NK-92 treated with Interleukin-12 subunit alpha and Interleukin-12 subunit beta, amount 100 ng/mL, for 24 hours (cell line): Measurements from ENCODE around the gene PLCL1.

Source experiments
- DNase-seq: peaks from one replicate; lab custom pipeline; 2025; lab: John Stamatoyannopoulos, UW

The PLCL1 gene

DNA sequence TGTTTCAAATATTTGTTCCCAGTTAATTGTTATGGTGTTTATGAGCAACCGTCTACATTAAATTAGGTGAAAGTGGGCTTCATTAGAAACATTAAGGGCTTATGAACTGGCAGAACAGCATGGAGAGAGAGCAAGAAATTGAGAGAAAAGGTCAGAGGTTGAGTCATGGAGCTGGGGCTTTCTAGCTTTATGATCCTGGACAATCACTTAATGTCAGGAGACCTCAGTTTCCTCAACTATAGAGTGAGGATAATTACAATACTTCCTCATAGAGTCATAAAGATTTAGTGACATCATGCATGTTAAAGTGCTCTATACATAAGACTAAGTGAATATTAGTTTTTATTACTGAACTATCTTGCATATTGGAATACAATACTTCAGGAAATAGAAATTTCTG lies 83.9 kb downstream of the PLCL1 start:
- DNase-seq = no peak

DNA sequence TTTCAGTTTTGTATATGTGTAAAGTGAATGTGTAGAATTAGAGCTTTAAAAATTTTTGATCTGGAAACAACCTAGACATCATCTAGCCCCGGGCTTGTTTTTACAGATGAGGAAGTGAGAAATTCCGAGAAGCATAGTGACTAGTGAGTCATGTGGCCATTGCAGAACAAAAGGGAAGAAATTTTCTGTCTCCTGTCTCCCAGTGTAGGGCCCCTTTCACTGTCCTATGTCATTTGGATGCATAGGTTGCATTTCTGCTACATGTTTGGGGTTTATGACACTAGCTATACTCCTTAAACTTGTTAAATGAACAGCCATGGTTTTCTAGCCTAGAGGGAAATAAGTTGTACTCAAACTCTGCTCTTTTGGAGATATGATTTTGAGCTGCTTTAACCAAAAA lies 84.6 kb downstream of the PLCL1 start:
- no peak for DNase-seq

DNA sequence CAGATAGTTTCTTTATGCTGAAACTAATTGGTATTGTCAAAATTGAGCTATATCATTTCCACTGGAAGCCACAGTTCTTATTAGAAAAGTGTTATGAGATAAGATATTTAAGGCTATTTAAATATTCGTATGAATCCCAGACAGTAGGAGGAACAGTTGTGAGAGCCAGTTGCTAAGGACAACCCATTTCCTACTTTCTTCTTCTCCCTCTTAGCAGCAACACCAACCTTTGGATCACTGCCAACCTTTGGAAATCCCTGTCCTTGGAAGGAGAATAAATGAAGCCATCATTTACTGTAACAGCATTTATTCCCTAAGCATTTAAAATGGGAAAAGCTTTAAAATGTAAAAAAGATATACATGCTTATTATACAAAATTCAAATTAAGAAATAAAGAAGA lies 85.8 kb downstream of the PLCL1 start:
- DNase-seq = no peak

DNA sequence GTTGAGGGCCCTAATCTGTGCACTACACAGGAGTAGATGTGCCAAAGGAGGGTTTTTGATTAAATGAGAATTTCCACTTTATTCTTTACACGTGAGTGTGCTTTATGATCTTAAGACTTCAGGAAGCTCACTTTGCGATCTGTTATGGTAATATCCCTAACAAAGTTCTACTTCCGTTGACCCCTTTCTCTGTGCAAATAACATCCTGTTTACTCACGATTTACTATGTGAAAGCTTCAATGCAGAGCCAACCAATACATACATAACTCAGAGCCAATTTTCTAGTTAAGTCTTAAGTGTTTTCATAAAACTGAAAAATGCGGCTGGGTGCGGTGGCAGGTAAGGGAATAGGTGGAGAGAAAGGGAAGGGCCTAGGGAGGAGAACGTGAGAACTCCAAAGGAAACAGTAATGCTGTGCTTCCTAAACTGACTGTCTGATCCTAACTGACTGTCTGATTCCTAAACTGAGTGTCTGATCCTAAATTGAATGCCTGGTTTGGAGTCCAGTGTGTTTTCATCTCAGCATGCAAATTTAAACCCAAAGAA lies 87.6 kb downstream of the PLCL1 start:
- no peak for DNase-seq

DNA sequence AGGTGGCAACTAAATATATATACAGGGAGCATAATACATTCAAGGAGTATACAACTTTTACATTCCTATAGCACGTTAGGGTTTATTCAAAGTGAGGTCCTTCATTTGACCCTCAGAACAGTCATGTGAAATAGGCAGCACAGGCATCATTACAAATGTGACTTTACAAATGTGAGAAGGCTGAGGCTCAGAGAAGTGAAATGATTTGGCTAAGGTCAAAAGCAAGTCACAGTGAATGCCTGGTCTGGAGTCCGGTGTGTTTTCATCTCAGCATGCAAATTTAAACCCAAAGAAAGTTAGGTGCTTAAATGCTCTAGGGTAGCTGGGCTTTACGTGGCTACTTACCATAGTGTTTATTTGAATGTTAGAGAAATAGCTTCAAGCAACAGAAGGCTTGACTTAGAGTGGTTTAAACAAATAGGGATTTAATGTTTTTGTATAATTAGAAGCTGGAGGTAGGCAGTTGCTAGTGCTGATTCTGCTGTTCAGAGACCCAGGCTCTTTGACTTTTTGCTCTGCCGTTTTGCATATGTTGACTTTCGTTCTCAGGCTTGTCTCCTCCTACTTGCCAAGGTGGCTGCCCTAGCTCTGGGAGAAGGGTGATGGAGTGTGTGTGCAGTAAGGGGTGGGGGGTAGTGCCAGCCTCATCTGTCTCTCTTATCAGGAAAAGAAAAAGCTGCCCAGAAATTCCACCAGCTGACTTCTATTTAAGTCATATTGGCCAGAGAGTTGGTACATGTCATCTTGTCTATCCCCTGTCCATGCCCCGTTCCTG lies 89.2 kb downstream of the PLCL1 start:
- DNase-seq = no peak

DNA sequence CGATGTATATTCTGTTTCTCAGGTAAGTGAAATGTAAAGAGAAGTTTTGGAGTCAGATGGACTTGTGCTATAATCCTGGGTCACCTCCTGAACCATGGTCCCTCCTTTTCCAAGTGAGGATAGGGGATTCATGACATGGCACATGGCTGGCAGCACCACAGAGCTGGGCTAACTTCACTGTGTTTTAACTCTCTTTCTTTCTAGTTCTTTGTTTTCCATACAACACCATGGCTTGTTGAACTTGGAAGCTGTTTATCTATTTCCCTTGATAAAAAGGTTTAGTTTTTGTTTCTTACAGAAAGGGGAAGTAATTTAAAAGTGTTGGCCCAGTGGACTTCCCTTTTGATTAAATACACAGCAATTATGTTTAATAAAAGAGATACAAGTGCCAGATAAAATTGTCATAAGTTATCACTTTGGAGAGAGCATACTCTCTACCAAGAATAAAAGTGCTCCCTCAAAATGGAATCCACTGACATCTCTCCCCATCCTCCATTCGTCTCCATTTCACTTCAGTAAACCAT lies 90.4 kb downstream of the PLCL1 start:
- DNase-seq = no peak

DNA sequence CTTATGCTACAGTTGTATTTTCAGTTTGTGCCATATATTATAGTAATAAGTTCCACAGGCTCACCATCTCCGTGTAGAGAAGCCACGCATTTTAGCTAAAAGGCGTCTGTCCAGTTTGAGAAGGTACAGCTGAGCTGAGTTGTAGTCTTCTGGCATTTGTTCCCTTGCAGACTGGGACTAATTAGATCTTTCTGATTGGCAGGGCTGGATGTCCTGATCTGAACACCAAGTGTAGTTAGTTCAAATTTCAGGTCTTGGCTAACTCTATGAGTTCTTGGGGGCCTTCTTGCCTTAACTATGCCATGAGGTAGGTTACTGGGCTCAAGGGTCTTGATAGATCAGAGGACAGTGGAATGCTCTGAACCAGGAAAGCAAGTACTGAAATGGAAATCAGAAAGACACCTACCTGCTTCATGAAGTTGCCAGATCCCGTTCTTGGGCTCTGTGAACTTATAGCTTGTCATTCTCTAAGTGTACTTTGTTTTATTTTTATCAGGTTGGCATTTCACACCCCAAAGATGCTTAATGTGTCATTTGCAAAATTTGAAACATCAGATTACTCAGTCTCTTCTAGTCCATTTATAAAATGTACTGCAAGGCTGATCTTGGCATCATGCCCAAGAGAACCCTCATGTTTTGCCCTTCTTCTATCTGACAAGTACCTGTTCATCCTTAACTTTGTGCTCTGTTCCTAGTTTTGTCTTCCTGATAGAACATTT lies 93.7 kb downstream of the PLCL1 start:
- no peak for DNase-seq

DNA sequence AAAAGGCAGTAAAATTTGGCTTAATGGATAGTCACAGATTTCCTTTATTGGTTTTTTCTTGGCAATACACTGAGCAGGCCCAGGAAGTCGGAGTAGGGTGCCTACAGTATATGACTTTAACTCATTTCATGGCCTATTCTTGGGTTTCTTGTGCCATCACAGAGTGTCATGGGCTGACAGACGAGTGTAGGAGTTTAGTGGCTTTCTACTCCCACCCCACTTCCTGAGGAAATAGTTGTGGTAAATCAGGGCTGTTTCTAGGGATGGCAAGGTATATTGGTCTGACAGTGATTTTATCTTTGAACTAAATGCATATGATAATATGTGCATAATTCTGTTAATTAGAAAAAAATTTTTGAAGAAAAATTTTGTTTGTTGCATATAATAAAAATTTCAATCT lies 100.1 kb downstream of the PLCL1 start:
- DNase-seq = no peak

DNA sequence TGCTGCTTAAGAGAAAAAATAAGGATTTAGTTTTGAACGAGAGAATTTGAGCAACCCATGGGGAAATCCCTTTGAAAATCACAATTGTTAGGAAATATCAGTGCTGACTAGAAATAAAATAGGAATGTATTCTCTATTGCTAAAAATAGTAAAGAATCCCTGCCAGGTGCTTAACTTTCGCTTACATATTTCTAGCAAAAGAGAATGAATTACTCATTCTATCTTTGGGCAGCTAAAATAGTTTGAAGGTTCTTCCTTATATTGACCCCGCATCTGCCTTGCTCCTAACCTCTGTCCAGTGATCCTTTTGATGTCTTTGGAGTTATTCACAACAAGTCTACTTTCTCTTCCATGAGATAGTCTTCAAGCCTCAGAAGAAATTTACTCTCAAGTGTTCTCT lies 103.8 kb downstream of the PLCL1 start:
- DNase-seq = no peak

DNA sequence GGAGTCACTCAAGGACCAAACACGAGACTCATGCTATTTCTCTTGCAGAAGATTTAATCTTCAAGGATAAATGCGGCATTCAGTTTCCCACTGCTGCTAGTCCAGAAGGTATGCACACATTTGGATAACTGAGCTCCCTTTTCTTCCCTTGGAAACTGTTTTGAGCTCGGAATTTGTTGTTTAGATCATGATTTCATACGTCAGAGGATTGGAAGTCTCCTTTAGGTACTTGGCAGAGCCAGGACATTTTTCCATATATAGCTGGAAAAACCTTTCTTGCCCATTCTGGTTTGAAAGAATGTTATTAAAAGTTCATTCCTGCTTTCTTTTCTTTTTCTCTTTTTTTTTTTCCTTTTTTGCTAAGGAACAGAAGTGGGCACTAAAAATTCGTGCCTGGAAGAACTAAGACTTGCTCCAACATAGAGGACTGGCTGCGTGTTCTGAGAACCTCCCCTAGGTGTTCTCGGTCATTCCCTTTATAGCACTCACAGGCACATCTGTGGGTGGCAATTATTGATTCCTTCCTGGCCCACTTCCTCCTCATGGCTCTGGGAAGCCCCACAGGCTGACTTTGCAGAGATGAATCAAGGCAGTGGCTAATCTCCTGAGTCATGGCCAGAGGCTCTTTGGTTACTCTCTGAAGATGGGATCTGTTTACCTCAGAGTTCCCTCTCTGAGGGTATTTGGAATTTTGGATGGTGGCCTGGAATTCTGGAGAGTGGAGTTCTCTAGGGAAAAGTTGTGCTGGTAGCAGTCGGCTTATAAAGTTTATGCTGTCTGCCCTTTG lies 104.8 kb downstream of the PLCL1 start:
- no peak for DNase-seq

DNA sequence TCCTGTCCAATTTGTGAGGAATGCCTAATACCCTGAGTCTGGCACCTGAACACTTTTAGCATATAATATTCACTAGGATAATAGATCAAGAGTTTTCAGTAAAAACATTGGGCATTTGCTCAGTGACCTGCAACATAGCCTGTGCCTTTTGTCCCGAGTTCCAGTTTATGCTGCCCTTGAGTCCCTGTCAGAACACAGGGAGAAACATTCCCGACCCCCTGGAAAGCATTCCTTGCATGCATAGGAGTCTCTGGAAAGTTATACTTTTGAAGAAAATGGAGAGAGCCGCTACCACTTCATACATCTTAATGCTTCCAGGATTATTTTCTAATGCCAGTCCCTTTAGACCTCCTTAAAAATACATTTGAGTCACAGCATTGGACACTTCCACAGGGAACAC lies 107.3 kb downstream of the PLCL1 start:
- DNase-seq = no peak

DNA sequence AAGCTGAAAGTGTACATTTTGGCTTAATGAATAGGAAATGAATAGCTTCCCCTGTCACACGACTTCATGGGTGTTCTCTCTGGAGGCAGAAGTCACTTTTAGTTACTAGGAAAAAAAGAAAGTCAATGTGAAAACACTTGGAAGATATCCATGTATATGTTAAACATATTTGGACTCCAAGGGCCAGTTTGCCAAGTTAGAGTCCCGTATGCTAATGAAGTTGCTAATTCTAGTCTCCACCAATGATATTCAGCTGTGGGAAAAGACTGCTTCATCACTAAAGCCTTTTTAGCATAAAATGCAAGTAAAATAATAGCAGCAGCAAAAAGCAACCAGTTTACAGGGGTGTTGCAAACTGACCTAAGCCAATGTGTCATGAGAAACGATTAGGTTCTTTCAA lies 108.7 kb downstream of the PLCL1 start:
- DNase-seq = no peak

DNA sequence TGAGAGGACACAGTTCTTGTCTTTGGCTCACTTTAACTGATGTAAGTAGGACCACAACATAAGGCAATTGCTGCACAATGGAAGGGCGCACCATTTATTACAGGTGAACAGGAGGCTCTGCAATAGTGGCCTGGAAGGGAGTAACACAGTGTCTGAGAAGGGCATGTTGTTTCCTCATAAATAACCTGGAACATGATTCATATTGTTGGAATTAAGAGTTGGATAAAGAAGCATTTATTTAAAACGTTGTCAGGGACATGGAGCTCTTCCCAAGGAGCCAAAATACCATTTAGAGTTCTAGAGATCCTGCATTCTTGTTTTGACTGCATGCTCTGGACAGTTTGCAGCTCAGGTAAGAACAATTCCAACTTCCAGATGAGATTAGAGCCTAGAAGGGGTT lies 110.4 kb downstream of the PLCL1 start:
- DNase-seq = no peak

DNA sequence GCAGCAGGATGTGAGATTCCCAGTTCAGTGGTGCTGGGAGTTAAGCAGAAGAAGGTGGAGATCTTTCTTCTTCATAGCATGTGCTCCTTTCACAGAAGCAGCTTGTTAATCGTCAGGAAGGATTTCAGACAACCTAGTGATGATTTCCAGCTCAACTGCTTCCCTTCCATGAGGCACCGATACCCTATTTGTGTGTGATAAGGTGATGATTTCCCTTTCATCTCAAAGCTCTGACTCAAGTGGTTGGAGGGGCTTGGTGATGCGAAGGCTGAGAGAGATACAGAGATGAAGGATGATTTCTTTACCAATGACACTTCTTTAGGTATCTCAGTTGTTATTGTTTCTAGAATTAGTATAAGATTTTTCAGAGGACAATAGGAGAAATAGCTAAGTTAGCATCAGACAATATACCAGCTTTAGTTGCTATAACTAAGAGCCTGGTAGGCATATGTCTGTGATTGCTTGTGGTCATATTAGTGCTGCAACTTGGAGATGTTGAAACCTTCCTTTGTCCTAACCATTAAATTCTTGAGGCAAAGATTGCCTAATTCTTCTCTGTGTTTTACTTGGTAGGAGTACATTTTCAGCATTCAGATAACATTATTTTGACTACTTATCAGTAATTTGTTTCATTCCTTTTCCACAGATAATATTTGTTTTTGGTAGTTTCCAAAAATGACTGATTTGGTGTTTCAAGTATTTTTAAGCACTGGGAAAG lies 111.3 kb downstream of the PLCL1 start:
- DNase-seq = no peak

DNA sequence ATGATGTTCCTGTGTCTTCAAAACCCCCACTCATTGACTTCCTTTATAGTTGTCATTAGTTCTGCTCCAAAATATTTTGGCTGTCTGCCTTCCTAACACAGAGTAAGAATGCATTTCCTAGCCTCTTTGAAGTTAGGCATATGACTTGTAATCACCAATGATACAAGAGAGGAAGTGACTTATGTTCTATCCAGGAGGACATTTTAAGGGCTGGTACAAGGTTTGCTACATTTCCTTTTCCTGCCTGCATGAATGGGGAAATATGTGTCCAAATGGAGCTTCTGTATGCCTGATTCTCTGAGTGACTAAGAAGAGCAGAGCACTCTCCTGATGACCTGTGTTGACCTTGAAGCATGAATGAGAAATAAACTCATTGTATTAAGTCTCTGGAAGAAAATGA lies 115.1 kb downstream of the PLCL1 start:
- DNase-seq = no peak

DNA sequence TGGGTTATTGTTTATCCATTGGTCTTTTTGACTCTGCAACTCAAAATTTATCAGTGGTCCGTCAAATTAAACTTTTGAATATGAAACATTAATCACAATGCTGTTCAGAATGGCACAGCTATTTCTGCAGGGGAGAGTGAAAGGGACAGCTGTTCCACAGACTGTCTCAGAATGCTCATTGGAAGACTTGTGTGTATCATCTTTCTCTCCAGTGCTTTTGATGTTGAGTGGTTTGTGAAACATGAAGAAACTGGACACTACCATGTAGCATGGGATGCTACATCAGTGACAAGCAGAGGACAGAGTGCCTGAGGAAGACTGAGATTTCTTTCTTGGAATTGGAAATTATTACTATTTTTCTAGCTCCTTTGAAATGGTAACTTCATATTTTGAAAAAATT lies 115.7 kb downstream of the PLCL1 start:
- DNase-seq = no peak

DNA sequence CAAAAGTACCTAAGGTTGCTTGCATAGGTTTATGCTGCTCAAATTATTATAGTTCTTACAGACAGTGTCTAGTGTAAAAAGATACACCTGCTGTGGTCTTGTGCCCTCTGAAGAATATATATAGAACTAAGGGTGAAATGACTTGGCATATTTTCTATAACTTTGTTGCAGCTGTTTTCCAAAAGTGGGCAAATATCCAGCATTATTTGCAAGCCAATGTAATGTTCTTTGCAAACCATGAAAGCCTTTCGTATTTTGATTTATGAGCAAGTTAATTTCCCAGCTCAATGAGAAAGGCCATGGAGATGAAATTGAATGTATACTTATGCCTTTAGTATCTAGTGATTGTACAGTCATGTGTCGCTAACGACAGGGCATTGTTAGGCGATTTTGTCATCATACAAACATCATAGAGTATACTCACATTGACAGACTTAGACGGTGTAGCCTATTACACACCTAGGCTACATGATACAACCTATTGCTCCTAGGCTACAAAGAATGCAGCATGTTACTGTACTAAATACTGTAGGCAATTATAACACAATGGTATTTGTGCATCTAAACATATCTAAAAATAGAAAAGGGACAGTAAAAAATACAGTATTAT lies 116.3 kb downstream of the PLCL1 start:
- DNase-seq = no peak

DNA sequence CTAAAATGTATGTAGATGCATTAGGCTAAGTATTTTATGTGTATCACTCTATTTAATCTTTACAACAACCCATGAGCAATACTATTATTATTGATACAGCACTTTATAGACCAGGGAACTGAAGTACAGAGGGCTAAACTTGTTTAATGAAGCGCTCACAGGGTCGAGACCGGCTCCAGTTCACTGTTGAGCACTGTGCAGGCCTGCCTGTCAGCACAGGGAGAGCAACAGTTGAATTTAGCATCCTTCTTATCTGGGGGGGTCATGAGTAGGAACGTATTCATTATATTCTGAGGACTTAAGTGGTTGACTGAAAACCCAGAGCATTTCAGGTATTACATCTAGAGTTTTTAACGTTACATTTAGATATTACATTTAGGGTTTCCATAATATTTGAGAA lies 120.1 kb downstream of the PLCL1 start:
- no peak for DNase-seq

DNA sequence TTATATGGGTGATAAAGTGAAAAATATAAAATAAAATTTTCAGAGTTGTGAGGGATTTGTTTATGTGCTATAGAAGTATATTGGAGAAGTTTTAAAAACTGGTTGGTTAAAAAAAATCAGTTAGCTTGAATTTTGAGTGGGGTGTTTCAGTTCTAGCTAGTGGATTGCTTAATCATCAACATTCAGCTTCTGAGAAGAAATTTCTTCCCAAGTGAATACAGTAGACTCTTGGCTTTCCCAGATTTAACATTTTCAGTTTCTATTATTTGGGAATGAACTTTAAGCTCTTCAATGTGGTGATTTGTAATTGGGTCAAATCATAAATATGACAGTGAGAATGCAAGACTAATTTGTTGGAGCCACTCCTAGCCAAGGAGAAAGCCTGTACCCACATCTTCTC lies 120.8 kb downstream of the PLCL1 start:
- no peak for DNase-seq

DNA sequence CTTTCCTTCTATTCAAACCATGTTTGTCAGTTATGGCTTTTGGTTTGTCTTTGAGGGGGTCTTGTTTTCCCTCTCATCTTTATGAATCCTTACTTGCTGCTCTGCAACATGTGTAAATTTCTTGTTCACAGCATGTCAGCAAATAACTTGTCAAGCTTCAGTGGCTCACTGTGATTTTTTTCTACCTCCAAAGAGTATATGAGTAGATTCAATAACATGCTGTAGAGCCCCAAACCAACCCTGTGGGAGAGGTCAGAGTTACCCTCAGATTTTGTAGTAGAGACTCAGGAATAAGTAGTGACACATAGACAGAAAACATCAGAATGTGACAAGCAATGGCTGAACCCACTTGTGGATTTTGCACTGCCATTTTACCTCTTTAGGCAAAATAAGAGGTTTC lies 121.6 kb downstream of the PLCL1 start:
- no peak for DNase-seq

DNA sequence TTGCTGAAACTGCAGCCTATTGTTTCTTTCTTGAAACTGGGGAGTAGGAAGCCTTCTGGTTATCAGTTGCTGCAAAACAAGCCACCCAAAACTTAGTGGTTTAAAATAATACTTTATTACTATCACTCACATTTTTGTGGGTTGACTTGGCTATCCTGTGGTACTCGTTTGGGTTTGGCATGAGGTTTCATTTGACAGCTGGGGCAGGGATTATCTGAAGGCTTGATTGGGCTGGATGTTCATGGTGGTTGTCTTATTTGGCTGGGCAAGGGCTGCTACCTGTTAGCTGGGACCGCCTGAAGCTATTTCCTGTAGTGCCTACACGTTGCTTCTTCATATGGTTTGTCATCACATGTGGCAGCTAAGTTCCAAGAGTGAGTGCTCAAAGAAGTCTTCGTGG lies 122.3 kb downstream of the PLCL1 start:
- DNase-seq = no peak
